ENCODE data around the gene ASCC2.

Gene ASCC2

GRCh38 chr22:29753808-29754657, 84.0 kb downstream of the ASCC2 start:
- DNase-seq = no peak

- DNase-seq = no peak
Measured at GRCh38 chr22:29751669-29752068, 86.4 kb downstream of the ASCC2 start.

GRCh38 chr22:29750559-29751538, 87.2 kb downstream of the ASCC2 start:
- DNase-seq = peak; percentile 42

GRCh38 chr22:29750029-29750428, 88.0 kb downstream of the ASCC2 start:
- DNase-seq = no peak

GRCh38 chr22:29748248-29748893, 89.7 kb downstream of the ASCC2 start:
- DNase-seq = no peak

GRCh38 chr22:29747832-29748231, 90.2 kb downstream of the ASCC2 start:
- no peak for DNase-seq

- DNase-seq = no peak
Measured at GRCh38 chr22:29744902-29745301, 93.2 kb downstream of the ASCC2 start.

GRCh38 chr22:29742326-29742725, 95.7 kb downstream of the ASCC2 start:
- no peak for DNase-seq

- DNase-seq = no peak
Measured at GRCh38 chr22:29741926-29742325, 96.1 kb downstream of the ASCC2 start.

GRCh38 chr22:29740216-29740615, 97.9 kb downstream of the ASCC2 start:
- DNase-seq = no peak

GRCh38 chr22:29739346-29739875, 98.7 kb downstream of the ASCC2 start:
- DNase-seq = no peak
